Suprapubic skin (tissue), 4 donors: ENCODE measurements around the gene MINDY4.

Source experiments
- CTCF ChIP-seq, 2 donors: fragments of 200-600 bp in 1 of 2; fragments of 450-650 bp in 1 of 2; sonication (generic) in 1 of 2; IDR thresholded peaks; one replicate each; pipeline ENCODE4 v1.5.1; 2016 to 2019; ENCODE audit warnings: antibody characterized with exemption in 2 of 2, mild to moderate bottlenecking in 1 of 2, moderate library complexity in 1 of 2
- POLR2A ChIP-seq, 2 donors: fragments of 450-650 bp; IDR thresholded peaks; one replicate each; pipeline ENCODE4 v1.6.1; 2017; ENCODE audit warnings: antibody characterized with exemption in 2 of 2, mild to moderate bottlenecking in 2 of 2, moderate library complexity in 2 of 2
- POLR2AphosphoS5 ChIP-seq, 3 donors: sonication (generic); formaldehyde crosslinking; IDR thresholded peaks; one replicate each; pipeline ENCODE4 v1.6.1; 2017; ENCODE audit warnings: antibody characterized with exemption in 3 of 3

- no peak for TF ChIP-seq CTCF (IDR thresholded peaks at IDR 0.05)
- TF ChIP-seq POLR2AphosphoS5 (IDR thresholded peaks at IDR 0.05): no peak
- TF ChIP-seq POLR2A (IDR thresholded peaks at IDR 0.05): no peak
Measured at GRCh38 chr7:30799206-30799975, 28.2 kb downstream of the MINDY4 start.
